ENCODE results near the gene CARTPT. TPM values are rescaled to one million over a fixed set of nuclear protein-coding genes. Genes with fewer than 3 reads are reported as not detected.

The CARTPT gene
- total RNA-seq, result not detected in 2 replicates

GRCh38 chr5:71719063-71719964, at the start of gene CARTPT:
Gene CARTPT, plus strand, starts transcription at chr5:71719275. Its CDS starts 19 bp downstream, at chr5:71719294.

Other genes with a start within 250 kb of the CARTPT start
- 20.2 and 22.1 TPM in 2 replicates for gene MCCC2, start 131.9 kb upstream of the CARTPT start, total RNA-seq